Esophagus muscularis mucosa (tissue), 3 donors: Measurements from ENCODE around the gene ARHGDIB.

Source experiments
- CTCF ChIP-seq, 3 experiments: fragments of 200-600 bp in 2 of 3; fragments of 450-650 bp in 1 of 3; sonication (generic) in 2 of 3; IDR thresholded peaks; one replicate each; pipeline ENCODE4 v1.5.1; 2017 to 2019; ENCODE audit warnings: antibody characterized with exemption in 3 of 3, mild to moderate bottlenecking in 2 of 3, moderate library complexity in 1 of 3
- POLR2AphosphoS5 ChIP-seq, 2 donors: sonication (generic); formaldehyde crosslinking; IDR thresholded peaks; one replicate each; pipeline ENCODE4 v1.6.1; 2017; ENCODE audit warnings: antibody characterized with exemption in 2 of 2

- TF ChIP-seq POLR2AphosphoS5 (IDR thresholded peaks at IDR 0.05) (no peak), CTCF (IDR thresholded peaks at IDR 0.05) (no peak)
Observed at GRCh38 chr12:14960548-14961465, 594 bp downstream of the ARHGDIB start.
